Neural cell (in vitro differentiated cells): ENCODE measurements around the gene GPT2. TPM values are rescaled to one million over a fixed set of nuclear protein-coding genes. Genes with fewer than 3 reads are reported as not detected.
A peak's percentile ranks its signal among the peaks of the same experiment; 100 is the strongest.

Experiments
- H2AFZ ChIP-seq: fragments of 200-600, 300-800 bp; sonication (generic), shearing (Covaris generic); 2 replicates; pipeline ENCODE4 v1.6.0; 2014; ENCODE audit warnings: low read depth, mild to moderate bottlenecking, antibody characterized with exemption, low read length, moderate library complexity
- H3F3A ChIP-seq: fragments of 200-600 bp; shearing (Covaris generic); 2 replicates; pipeline ENCODE4 v1.6.1; 2016; ENCODE audit warnings: mild to moderate bottlenecking, moderate library complexity, mixed read lengths, antibody characterized with exemption, low read length; ENCODE audit not compliant: insufficient read depth, poor library complexity, severe bottlenecking
- H3K27ac ChIP-seq: fragments of 200-600, 300-800 bp; sonication (generic), shearing (Covaris generic); 2 replicates; pipeline ENCODE4 v1.5.1; 2014; ENCODE audit warnings: mild to moderate bottlenecking, low read length, moderate library complexity
- H3K27me3 ChIP-seq: fragments of 300-800, 200-600 bp; sonication (generic), shearing (Covaris generic); 2 replicates; pipeline ENCODE4 v1.6.0; 2014; ENCODE audit warnings: mild to moderate bottlenecking, low read depth, low read length, moderate library complexity; ENCODE audit not compliant: insufficient read depth
- H3K36me3 ChIP-seq: fragments of 300-800, 200-600 bp; sonication (generic), shearing (Covaris generic); 2 replicates; pipeline ENCODE4 v1.5.1; 2014; ENCODE audit warnings: mild to moderate bottlenecking, antibody characterized with exemption, low read length, moderate library complexity; ENCODE audit not compliant: insufficient read depth
- H3K4me2 ChIP-seq: fragments of 300-800, 200-600 bp; sonication (generic), shearing (Covaris generic); 2 replicates; pipeline ENCODE4 v1.6.0; 2014; ENCODE audit warnings: mild to moderate bottlenecking, low read length
- H3K4me3 ChIP-seq: fragments of 300-800, 200-600 bp; sonication (generic), shearing (Covaris generic); 2 replicates; pipeline ENCODE4 v1.5.1; 2014; ENCODE audit warnings: mild to moderate bottlenecking, low read length, moderate library complexity
- H3K79me2 ChIP-seq: fragments of 200-600 bp; shearing (Covaris generic); replicated peaks from 2 replicates; pipeline ENCODE4 v1.6.0; 2014; ENCODE audit warnings: mild to moderate bottlenecking, low read length, moderate library complexity; ENCODE audit not compliant: insufficient read depth
- H3K9ac ChIP-seq: fragments of 300-800, 200-600 bp; sonication (generic), shearing (Covaris generic); 2 replicates; pipeline ENCODE4 v1.6.1; 2016; ENCODE audit warnings: mild to moderate bottlenecking, low read length, mixed read lengths
- H3K9me2 ChIP-seq: fragments of 200-600 bp; shearing (Covaris generic); 2 replicates; pipeline ENCODE4 v1.6.1; 2016; ENCODE audit warnings: mild to moderate bottlenecking, low read length, mixed read lengths; ENCODE audit not compliant: insufficient read depth
- H3K9me3 ChIP-seq: fragments of 200-600, 300-800 bp; sonication (generic), shearing (Covaris generic); 2 replicates; pipeline ENCODE4 v1.6.1; 2016; ENCODE audit warnings: mild to moderate bottlenecking, mixed run types, low read length, moderate library complexity, mixed read lengths
- H4K20me1 ChIP-seq: fragments of 200-600 bp; shearing (Covaris generic); 2 replicates; pipeline ENCODE4 v1.6.1; 2016; ENCODE audit warnings: mild to moderate bottlenecking, mixed run types; ENCODE audit not compliant: insufficient read depth
- EP300 ChIP-seq: fragments of 450-650 bp; conservative IDR thresholded peaks from 2 replicates; pipeline ENCODE4 v1.6.1; 2014; ENCODE audit warnings: antibody characterized with exemption, mild to moderate bottlenecking, moderate library complexity; ENCODE audit not compliant: poor library complexity, severe bottlenecking
- EZH2 ChIP-seq: fragments of 200-600, 300-800 bp; shearing (Covaris generic), sonication (generic); IDR thresholded peaks from 2 replicates; pipeline ENCODE4 v1.6.1; 2014; ENCODE audit warnings: antibody characterized with exemption, low read length, borderline replicate concordance, mild to moderate bottlenecking; ENCODE audit not compliant: insufficient read depth, poor library complexity, severe bottlenecking
- MXI1 ChIP-seq: fragments of 450-650 bp; conservative IDR thresholded peaks from 2 replicates; pipeline ENCODE4 v1.6.1; 2014; ENCODE audit warnings: antibody characterized with exemption, mild to moderate bottlenecking; ENCODE audit not compliant: poor library complexity, severe bottlenecking
- POLR2AphosphoS5 ChIP-seq: IDR thresholded peaks from 2 replicates; pipeline ENCODE4 v1.6.1; 2012
- RAD21 ChIP-seq: fragments of 450-650 bp; conservative IDR thresholded peaks from 2 replicates; pipeline ENCODE4 v1.6.1; 2014; ENCODE audit warnings: antibody characterized with exemption, mild to moderate bottlenecking, moderate library complexity
- SMC3 ChIP-seq: fragments of 450-650 bp; conservative IDR thresholded peaks from 2 replicates; pipeline ENCODE4 v1.6.1; 2014; ENCODE audit warnings: antibody characterized with exemption, mild to moderate bottlenecking, moderate library complexity; ENCODE audit not compliant: poor library complexity
- TAF1 ChIP-seq: IDR thresholded peaks from 2 replicates; pipeline ENCODE4 v1.6.1; 2012; ENCODE audit warnings: low read depth
- polyA plus RNA-seq: library from polyadenylated mRNA; depleted of rRNA; stranded (reverse); fragments of >200 nt; gene quantifications from 2 replicates; pipeline ENCODE4 v1.2.3, GENCODE V29; 2014
- TF ChIP-seq, protein P1 (sequence below): fragments of 450-650 bp; IDR thresholded peaks from 2 replicates; pipeline ENCODE4 v1.5.1; 2014; ENCODE audit warnings: antibody characterized with exemption, mild to moderate bottlenecking, moderate library complexity; ENCODE audit not compliant: poor library complexity, severe bottlenecking
- TF ChIP-seq, protein P2 (sequence below): IDR thresholded peaks from 2 replicates; pipeline ENCODE4 v1.6.1; 2012; ENCODE audit warnings: borderline replicate concordance

The GPT2 gene
- polyA plus RNA-seq, 1 donor from 2014 or later: 23.9 TPM

GRCh38 chr16:46882940-46883307 lies 1.2 kb upstream of the GPT2 start:
- TF ChIP-seq RAD21 (no peak), EZH2 (no peak), POLR2AphosphoS5 (no peak), TAF1 (no peak), MXI1 (no peak), SMC3 (no peak), EP300 (no peak)
- TF ChIP-seq, protein P1, sequence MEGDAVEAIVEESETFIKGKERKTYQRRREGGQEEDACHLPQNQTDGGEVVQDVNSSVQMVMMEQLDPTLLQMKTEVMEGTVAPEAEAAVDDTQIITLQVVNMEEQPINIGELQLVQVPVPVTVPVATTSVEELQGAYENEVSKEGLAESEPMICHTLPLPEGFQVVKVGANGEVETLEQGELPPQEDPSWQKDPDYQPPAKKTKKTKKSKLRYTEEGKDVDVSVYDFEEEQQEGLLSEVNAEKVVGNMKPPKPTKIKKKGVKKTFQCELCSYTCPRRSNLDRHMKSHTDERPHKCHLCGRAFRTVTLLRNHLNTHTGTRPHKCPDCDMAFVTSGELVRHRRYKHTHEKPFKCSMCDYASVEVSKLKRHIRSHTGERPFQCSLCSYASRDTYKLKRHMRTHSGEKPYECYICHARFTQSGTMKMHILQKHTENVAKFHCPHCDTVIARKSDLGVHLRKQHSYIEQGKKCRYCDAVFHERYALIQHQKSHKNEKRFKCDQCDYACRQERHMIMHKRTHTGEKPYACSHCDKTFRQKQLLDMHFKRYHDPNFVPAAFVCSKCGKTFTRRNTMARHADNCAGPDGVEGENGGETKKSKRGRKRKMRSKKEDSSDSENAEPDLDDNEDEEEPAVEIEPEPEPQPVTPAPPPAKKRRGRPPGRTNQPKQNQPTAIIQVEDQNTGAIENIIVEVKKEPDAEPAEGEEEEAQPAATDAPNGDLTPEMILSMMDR: no peak
- TF ChIP-seq, protein P2, sequence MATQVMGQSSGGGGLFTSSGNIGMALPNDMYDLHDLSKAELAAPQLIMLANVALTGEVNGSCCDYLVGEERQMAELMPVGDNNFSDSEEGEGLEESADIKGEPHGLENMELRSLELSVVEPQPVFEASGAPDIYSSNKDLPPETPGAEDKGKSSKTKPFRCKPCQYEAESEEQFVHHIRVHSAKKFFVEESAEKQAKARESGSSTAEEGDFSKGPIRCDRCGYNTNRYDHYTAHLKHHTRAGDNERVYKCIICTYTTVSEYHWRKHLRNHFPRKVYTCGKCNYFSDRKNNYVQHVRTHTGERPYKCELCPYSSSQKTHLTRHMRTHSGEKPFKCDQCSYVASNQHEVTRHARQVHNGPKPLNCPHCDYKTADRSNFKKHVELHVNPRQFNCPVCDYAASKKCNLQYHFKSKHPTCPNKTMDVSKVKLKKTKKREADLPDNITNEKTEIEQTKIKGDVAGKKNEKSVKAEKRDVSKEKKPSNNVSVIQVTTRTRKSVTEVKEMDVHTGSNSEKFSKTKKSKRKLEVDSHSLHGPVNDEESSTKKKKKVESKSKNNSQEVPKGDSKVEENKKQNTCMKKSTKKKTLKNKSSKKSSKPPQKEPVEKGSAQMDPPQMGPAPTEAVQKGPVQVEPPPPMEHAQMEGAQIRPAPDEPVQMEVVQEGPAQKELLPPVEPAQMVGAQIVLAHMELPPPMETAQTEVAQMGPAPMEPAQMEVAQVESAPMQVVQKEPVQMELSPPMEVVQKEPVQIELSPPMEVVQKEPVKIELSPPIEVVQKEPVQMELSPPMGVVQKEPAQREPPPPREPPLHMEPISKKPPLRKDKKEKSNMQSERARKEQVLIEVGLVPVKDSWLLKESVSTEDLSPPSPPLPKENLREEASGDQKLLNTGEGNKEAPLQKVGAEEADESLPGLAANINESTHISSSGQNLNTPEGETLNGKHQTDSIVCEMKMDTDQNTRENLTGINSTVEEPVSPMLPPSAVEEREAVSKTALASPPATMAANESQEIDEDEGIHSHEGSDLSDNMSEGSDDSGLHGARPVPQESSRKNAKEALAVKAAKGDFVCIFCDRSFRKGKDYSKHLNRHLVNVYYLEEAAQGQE: no peak
- Histone ChIP-seq H3F3A (no peaks in the 10 kb centered on the region), H3K9ac (no peak overlapping the region), H3K27me3 (no peaks in the 10 kb centered on the region), H3K9me2 (no peaks in the 10 kb centered on the region), H2AFZ (no peak overlapping the region), H4K20me1 (no peaks in the 10 kb centered on the region), H3K9me3 (no peaks in the 10 kb centered on the region), H3K4me3 (no peak overlapping the region), H3K4me2 (no peak overlapping the region), H3K79me2 (peaks cover 17% of the 10 kb centered on the region), H3K36me3 (no peaks in the 10 kb centered on the region), H3K27ac (no peak overlapping the region)

DNA sequence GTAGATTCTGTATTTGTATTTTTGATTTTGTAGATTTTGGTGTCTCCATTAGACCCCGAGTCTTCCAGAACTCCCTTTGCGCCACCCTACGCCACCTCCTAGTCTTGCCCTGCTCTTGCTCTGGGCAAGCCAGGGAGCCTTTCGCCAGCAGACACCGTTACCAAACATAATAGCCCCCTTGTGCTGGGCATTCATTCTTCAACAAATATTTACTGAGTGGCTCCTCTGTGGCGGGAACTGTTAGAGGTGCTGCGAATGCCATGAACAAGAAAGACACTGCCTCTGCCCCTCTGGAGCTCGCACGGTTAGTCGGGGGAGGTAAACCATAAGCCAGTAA lies 841 bp upstream of the GPT2 start:
- peak overlapping the region; percentile 88 for H3K4me3 ChIP-seq
- H3K9me3 ChIP-seq: no peaks in the 10 kb centered on the region
- peak overlapping the region; percentile 88 for H2AFZ ChIP-seq
- TF ChIP-seq SMC3: no peak
- TF ChIP-seq MXI1: no peak
- no peak for TF ChIP-seq EP300
- TF ChIP-seq POLR2AphosphoS5: no peak
- TF ChIP-seq, protein P1: no peak
- TF ChIP-seq RAD21: no peak
- TF ChIP-seq TAF1: no peak
- TF ChIP-seq, protein P2: no peak
- TF ChIP-seq EZH2: no peak
- peaks cover 17% of the 10 kb centered on the region for H3K79me2 ChIP-seq
- peak overlapping the region; percentile 62 for H3K27ac ChIP-seq
- peak overlapping the region; percentile 48 for H3K4me2 ChIP-seq
- H4K20me1 ChIP-seq: no peaks in the 10 kb centered on the region
- no peaks in the 10 kb centered on the region for H3F3A ChIP-seq
- H3K27me3 ChIP-seq: no peaks in the 10 kb centered on the region
- peak overlapping the region; percentile 77 for H3K9ac ChIP-seq
- no peaks in the 10 kb centered on the region for H3K9me2 ChIP-seq
- H3K36me3 ChIP-seq: no peaks in the 10 kb centered on the region
